ENCODE data around the gene XRCC1. TPM values are rescaled to one million over a fixed set of nuclear protein-coding genes. Genes with fewer than 3 reads are reported as not detected.

Gene XRCC1
- total RNA-seq, 4 donors from 2014 or later: 12.3 to 23.8 (median 18.6) TPM

- WGBS, 2 donors: 83 to 100% methylated on average over 3 of the region's 3 CpGs
- no peak for DNase-seq
- H3K27me3 ChIP-seq: no peaks in the 10 kb centered on the region
- H3K9me3 ChIP-seq: no peaks in the 10 kb centered on the region
- H3K4me3 ChIP-seq: no peak overlapping the region
- H3K4me1 ChIP-seq: peaks cover 0 to 3% (median 0%) of the 10 kb centered on the region in 3 donors
- H3K36me3 ChIP-seq: peaks cover 0 to 85% (median 4%) of the 10 kb centered on the region in 3 donors
- H3K27ac ChIP-seq: no peak overlapping the region
- intact Hi-C loops (cut with DNase I): no loop called here
- no peak for TF ChIP-seq POLR2A (IDR thresholded peaks at IDR 0.05)
- TF ChIP-seq CTCF (IDR thresholded peaks at IDR 0.05): no peak
These were observed 34.9 kb downstream of the XRCC1 start for GRCh38 chr19:43540381-43540780.

DNA sequence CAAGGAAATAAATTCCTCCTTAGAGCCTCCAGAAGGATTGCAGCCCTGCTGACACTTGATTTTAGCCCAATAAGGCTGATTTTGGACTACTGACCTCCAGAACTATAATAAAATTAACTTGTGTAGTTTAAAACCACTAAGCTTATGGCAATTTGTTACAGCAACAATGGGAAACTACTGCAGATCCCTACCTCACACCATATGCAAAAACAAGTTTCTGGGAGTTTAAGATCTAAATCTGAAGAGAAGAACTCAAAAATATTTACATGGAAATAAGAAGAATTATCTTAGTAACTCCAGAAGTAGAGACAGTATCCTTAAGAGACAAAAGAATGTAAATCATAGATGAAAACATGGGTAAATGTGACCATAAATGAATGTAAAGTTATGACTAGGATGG, 36.4 kb downstream of the XRCC1 start:
- intact Hi-C loops (cut with DNase I): loop anchor here (10.0 kb wide), 1 partner anchor 56 kb away; the partner anchor contains the start of genes IRGQ and ZNF576
- peaks cover 0 to 71% (median 4%) of the 10 kb centered on the region in 3 donors for H3K36me3 ChIP-seq
- H3K4me3 ChIP-seq: no peak overlapping the region
- H3K27ac ChIP-seq: no peak overlapping the region
- H3K27me3 ChIP-seq: no peaks in the 10 kb centered on the region
- no peaks in the 10 kb centered on the region for H3K9me3 ChIP-seq
- DNase-seq: no peak
- no peak for TF ChIP-seq CTCF (IDR thresholded peaks at IDR 0.05)
- TF ChIP-seq POLR2A (IDR thresholded peaks at IDR 0.05): no peak
- H3K4me1 ChIP-seq: peaks cover 0 to 18% (median 5%) of the 10 kb centered on the region in 3 donors

GRCh38 chr19:43534816-43535761, 40.2 kb downstream of the XRCC1 start:
- 64 to 70% methylated on average over 24 to 30 of the region's 62 CpGs for WGBS, 2 donors
- intact Hi-C loops (cut with DNase I): loop anchor here (10.0 kb wide), 1 partner anchor 60 kb away; the partner anchor contains the start of genes IRGQ and ZNF576
- Histone ChIP-seq H3K36me3 (peaks cover 0 to 32% (median 0%) of the 10 kb centered on the region in 3 donors), H3K27me3 (no peaks in the 10 kb centered on the region), H3K9me3 (no peaks in the 10 kb centered on the region), H3K4me1 (peaks cover 8 to 47% (median 14%) of the 10 kb centered on the region in 3 donors), H3K27ac (peak overlapping the region; percentile 16 to 97 (median 94)), H3K4me3 (no peak overlapping the region)
- TF ChIP-seq CTCF (IDR thresholded peaks at IDR 0.05): peak in 5 of 6 experiments; percentile 30 to 63 (median 47)
- TF ChIP-seq POLR2A (IDR thresholded peaks at IDR 0.05): no peak
- DNase-seq: no peak

DNA sequence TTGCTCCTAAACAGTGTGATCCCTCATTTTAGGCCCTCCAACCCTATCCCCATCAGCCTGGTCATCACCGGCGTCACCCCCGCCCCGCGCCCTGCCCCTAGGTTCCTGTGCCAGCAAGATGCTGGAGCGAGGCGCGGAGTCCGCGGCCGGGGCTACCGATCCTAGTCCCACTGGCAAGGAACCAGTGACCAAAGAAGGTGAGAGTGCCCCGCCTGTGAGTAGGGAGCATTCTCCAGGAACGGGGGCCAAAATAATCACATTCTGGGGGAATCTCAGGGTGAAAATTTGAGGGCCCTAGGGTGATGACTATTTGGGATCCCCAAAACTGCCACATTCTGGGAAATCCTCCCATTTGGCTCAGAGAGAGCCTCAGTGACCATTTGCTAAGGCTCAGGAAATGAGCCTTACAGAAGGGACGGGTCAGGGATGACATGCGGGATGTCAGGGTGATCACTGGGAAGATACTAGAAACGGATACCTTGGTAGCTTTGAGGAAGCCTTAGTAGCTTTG, 41.0 kb downstream of the XRCC1 start:
- DNase-seq: no peak
- H3K4me3 ChIP-seq: peak overlapping the region; percentile 14 to 78 (median 59)
- no peaks in the 10 kb centered on the region for H3K27me3 ChIP-seq
- H3K9me3 ChIP-seq: no peaks in the 10 kb centered on the region
- TF ChIP-seq POLR2A (IDR thresholded peaks at IDR 0.05): no peak
- TF ChIP-seq CTCF (IDR thresholded peaks at IDR 0.05): no peak
- WGBS, 2 donors: 17 to 33% methylated on average over 4 to 6 of the region's 17 CpGs
- peaks cover 8 to 54% (median 14%) of the 10 kb centered on the region in 3 donors for H3K4me1 ChIP-seq
- intact Hi-C loops (cut with DNase I): loop anchor here (10.0 kb wide), 1 partner anchor 60 kb away; the partner anchor contains the start of genes IRGQ and ZNF576
- peak overlapping the region; percentile 16 to 97 (median 94) for H3K27ac ChIP-seq
- H3K36me3 ChIP-seq: peaks cover 0 to 25% (median 0%) of the 10 kb centered on the region in 3 donors

All from esophagus squamous epithelium (tissue), 5 donors.